Upper lobe of left lung (tissue), 6 donors: ENCODE data around the gene CD96. TPM values are rescaled to one million over a fixed set of nuclear protein-coding genes. Genes with fewer than 3 reads are reported as not detected.
A peak's percentile ranks its signal among the peaks of the same experiment; 100 is the strongest.
"Not testable (repeated sequence)": the region's sequence is repeated elsewhere in the genome, so short reads cannot be mapped to it uniquely, and the experiment has no call there.

ENCODE experiments used
- ATAC-seq, 2 donors: fragments of 200-7000 bp; cut with Tn5 transposase; one replicate each; pipeline ENCODE4 v1.9.1; 2022; ENCODE audit warnings: mild to moderate bottlenecking in 2 of 2, moderate library complexity in 2 of 2; ENCODE audit not compliant: low FRiP score in 2 of 2
- DNase-seq, 2 donors: peaks; one replicate each; pipeline ENCODE4 v3.0.0-alpha.2; 2019 to 2020
- H3K27ac ChIP-seq, 4 donors: fragments of 200-600 bp; sonication (generic); one replicate each; pipeline ENCODE4 v1.5.1; 2016 to 2019
- H3K27me3 ChIP-seq, 4 donors: fragments of 200-600 bp; sonication (generic); one replicate each; pipeline ENCODE4 v1.5.1; 2017 to 2019
- H3K36me3 ChIP-seq, 4 donors: fragments of 200-600 bp; sonication (generic); one replicate each; pipeline ENCODE4 v1.5.1; 2016 to 2019
- H3K4me1 ChIP-seq, 4 donors: fragments of 200-600 bp; sonication (generic); one replicate each; pipeline ENCODE4 v1.5.1; 2018 to 2019
- H3K4me3 ChIP-seq, 4 donors: fragments of 200-600 bp; sonication (generic); one replicate each; pipeline ENCODE4 v1.5.1; 2017 to 2019; ENCODE audit warnings: mild to moderate bottlenecking in 2 of 4, moderate library complexity in 1 of 4
- H3K9me3 ChIP-seq, 4 donors: fragments of 200-600 bp; sonication (generic); one replicate each; pipeline ENCODE4 v1.5.1; 2018 to 2019
- EP300 ChIP-seq, 4 donors: sonication (generic); formaldehyde crosslinking; IDR thresholded peaks; one replicate each; pipeline ENCODE4 v1.5.1; 2017; ENCODE audit warnings: antibody characterized with exemption in 4 of 4, control low read depth in 2 of 4
- POLR2A ChIP-seq, 4 donors: fragments of 450-650 bp; IDR thresholded peaks; one replicate each; pipeline ENCODE4 v1.5.1; 2016 to 2017; ENCODE audit warnings: antibody characterized with exemption in 4 of 4, mild to moderate bottlenecking in 2 of 4
- POLR2AphosphoS5 ChIP-seq, 2 donors: sonication (generic); formaldehyde crosslinking; IDR thresholded peaks; one replicate each; pipeline ENCODE4 v1.5.1; 2017; ENCODE audit warnings: antibody characterized with exemption in 2 of 2
- WGBS, 2 donors: methylation state at CpG; one replicate each; pipeline ENCODE4 v1.1.5; 2017 to 2018; 5-methylcytosine and 5-hydroxymethylcytosine counted together
- total RNA-seq, 6 donors: library from RNA; depleted of rRNA in 4 of 6; stranded (reverse); fragments of >200 nt in 4 of 6; gene quantifications; one replicate each; pipeline versions ENCODE4 v1.1.0 to v1.2.1, GENCODE V29; 2016 to 2021
- TF ChIP-seq, protein P1 (sequence below), 6 experiments: fragments of 450-650 bp in 4 of 6; fragments of 200-600 bp in 2 of 6; sonication (generic) in 2 of 6; IDR thresholded peaks; one replicate each; pipeline ENCODE4 v1.5.1; 2016 to 2019; ENCODE audit warnings: antibody characterized with exemption in 6 of 6
- donor health status: DM: no; HTN: no; CAD: no; lungs with moderate emphysema.
- donor health status: DM: no; HTN: yes; CAD: no; lungs with severe emphysema.

Gene CD96
- total RNA-seq, 6 donors from 2014 or later = 2.4 to 18.2 (median 4.4) TPM

DNA sequence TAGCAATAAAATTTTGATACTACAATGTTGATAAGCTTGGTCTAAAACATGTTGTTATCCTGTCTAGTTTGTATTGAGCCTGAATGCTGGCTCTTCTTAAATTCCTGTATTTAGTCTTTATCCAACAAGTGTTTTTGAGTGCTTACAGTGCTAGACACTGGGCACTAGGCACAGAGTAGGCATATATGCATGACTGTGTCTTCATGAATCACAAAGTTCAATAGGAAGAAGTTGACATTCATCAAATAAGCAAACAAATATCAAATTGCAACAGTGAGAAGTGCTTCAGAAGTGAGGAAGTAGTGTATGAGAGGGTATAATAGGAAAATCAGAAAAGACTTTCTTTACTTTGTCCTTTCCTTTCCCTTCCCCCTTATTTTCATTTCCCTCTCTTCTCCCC is 6.8 kb downstream of the CD96 start:
- peaks cover 0 to 13% (median 6%) of the 10 kb centered on the region in 4 donors for H3K4me1 ChIP-seq
- DNase-seq = no peak
- H3K27me3 ChIP-seq = no peaks in the 10 kb centered on the region
- H3K27ac ChIP-seq = peak overlapping the region in 1 of 4 donors; percentile 19
- no peaks in the 10 kb centered on the region for H3K9me3 ChIP-seq
- no peaks in the 10 kb centered on the region for H3K36me3 ChIP-seq
- no peak overlapping the region for H3K4me3 ChIP-seq
- peak; percentile 23 to 43 for ATAC-seq
- TF ChIP-seq POLR2AphosphoS5 (IDR thresholded peaks at IDR 0.05) (no peak), POLR2A (IDR thresholded peaks at IDR 0.05) (no peak)

DNA sequence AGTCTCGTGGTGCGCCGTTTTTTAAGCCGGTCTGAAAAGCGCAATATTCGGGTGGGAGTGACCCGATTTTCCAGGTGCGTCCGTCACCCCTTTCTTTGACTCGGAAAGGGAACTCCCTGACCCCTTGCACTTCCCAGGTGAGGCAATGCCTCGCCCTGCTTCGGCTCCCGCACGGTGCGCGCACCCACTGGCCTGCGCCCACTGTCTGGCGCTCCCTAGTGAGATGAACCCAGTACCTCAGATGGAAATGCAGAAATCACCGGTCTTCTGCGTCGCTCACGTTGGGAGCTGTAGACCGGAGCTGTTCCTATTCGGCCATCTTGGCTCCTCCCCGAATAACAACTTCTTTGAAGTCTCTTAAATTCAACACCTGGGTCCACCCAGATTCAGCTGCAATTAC is 19.9 kb downstream of the CD96 start:
- H3K9me3 ChIP-seq, H3K4me3 ChIP-seq, H3K27ac ChIP-seq, H3K27me3 ChIP-seq, ATAC-seq, H3K36me3 ChIP-seq, H3K4me1 ChIP-seq: not testable (repeated sequence)
- peak in 1 of 2 donors; percentile 33 for DNase-seq
- WGBS, 2 donors = 93 to 99% methylated on average over 15 to 18 of the region's 25 CpGs

DNA sequence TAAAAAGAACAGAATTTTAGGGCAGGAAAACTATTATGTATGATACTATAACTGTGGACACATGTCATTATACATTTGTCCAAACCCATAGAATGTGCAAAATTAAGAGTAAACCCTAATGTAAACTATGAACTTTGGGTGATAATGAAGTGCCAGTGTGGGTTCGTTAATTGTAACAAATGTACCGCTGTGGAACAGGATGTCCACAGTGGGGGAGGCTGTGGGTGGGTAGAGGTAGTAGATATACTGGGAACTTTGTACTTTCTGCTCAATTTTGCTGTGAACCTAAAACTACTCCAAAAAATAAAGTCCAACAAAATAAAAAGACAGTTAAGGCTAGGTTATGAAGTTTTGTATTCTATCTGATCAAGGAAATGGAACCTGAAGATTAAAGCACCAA is 24.8 kb downstream of the CD96 start:
- WGBS, 2 donors = 54 to 62% methylated on average over 2 of the region's 2 CpGs
- TF ChIP-seq EP300 (IDR thresholded peaks at IDR 0.05) (no peak), POLR2AphosphoS5 (IDR thresholded peaks at IDR 0.05) (no peak), POLR2A (IDR thresholded peaks at IDR 0.05) (no peak)
- TF ChIP-seq, protein P1, sequence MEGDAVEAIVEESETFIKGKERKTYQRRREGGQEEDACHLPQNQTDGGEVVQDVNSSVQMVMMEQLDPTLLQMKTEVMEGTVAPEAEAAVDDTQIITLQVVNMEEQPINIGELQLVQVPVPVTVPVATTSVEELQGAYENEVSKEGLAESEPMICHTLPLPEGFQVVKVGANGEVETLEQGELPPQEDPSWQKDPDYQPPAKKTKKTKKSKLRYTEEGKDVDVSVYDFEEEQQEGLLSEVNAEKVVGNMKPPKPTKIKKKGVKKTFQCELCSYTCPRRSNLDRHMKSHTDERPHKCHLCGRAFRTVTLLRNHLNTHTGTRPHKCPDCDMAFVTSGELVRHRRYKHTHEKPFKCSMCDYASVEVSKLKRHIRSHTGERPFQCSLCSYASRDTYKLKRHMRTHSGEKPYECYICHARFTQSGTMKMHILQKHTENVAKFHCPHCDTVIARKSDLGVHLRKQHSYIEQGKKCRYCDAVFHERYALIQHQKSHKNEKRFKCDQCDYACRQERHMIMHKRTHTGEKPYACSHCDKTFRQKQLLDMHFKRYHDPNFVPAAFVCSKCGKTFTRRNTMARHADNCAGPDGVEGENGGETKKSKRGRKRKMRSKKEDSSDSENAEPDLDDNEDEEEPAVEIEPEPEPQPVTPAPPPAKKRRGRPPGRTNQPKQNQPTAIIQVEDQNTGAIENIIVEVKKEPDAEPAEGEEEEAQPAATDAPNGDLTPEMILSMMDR (IDR thresholded peaks at IDR 0.05) = no peak

DNA sequence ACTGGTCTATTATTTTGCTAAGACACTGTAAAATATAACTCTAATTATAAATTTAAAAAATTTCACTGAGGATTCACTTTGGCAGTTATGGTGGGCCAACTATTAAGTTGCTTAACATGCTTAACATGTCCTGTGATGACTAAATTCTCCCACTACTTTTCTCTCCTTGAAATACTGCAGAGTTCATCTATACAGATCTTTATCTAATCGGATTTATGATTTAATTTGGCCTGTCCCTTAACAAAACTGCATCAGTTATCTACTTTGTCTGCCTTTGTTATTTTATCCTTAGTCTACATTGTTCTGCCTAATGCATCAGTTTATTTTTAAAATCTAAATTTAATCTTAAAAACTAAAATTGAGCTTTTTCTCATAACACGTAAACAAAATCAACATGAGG is 26.4 kb downstream of the CD96 start:
- no peaks in the 10 kb centered on the region for H3K9me3 ChIP-seq
- TF ChIP-seq, protein P1 (IDR thresholded peaks at IDR 0.05) = no peak
- TF ChIP-seq POLR2AphosphoS5 (IDR thresholded peaks at IDR 0.05) (no peak), EP300 (IDR thresholded peaks at IDR 0.05) (no peak), POLR2A (IDR thresholded peaks at IDR 0.05) (no peak)
- H3K4me1 ChIP-seq = no peaks in the 10 kb centered on the region
- no peaks in the 10 kb centered on the region for H3K27me3 ChIP-seq
- no peak for ATAC-seq
- H3K36me3 ChIP-seq = no peaks in the 10 kb centered on the region
- no peak overlapping the region for H3K27ac ChIP-seq
- WGBS, 2 donors = 91 to 92% methylated on average over 2 of the region's 2 CpGs
- H3K4me3 ChIP-seq = no peak overlapping the region
- DNase-seq = no peak

More for the DNA sequence above, 24.8 kb downstream of the CD96 start:
- no peaks in the 10 kb centered on the region for H3K27me3 ChIP-seq
- H3K4me3 ChIP-seq = no peak overlapping the region
- no peaks in the 10 kb centered on the region for H3K36me3 ChIP-seq
- H3K9me3 ChIP-seq = no peaks in the 10 kb centered on the region
- ATAC-seq (no peak), DNase-seq (no peak)
- no peaks in the 10 kb centered on the region for H3K4me1 ChIP-seq
- no peak overlapping the region for H3K27ac ChIP-seq

DNA sequence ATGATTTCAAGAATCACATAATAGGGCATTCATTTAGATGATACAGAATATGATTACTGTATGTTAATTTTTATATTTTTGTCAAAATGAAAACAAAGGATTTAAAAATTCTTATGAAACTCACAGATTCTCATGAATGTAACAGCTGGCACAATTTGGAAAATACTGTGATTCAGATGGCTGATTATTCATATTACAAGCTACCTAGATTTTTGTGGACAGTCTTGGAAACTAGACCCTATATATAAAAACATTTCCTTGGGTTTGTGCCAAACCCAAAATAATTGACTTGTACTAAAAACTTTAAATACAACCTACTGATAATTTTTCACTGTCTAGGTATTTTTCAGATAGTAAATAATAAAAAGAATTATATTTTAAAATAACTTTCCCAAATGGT is 26.9 kb downstream of the CD96 start:
- ATAC-seq = no peak
- H3K36me3 ChIP-seq = no peaks in the 10 kb centered on the region
- no peak overlapping the region for H3K27ac ChIP-seq
- no peak overlapping the region for H3K4me3 ChIP-seq
- H3K4me1 ChIP-seq = no peaks in the 10 kb centered on the region
- TF ChIP-seq POLR2A (IDR thresholded peaks at IDR 0.05) (no peak), POLR2AphosphoS5 (IDR thresholded peaks at IDR 0.05) (no peak), EP300 (IDR thresholded peaks at IDR 0.05) (no peak)
- TF ChIP-seq, protein P1 (IDR thresholded peaks at IDR 0.05) = no peak
- no peaks in the 10 kb centered on the region for H3K27me3 ChIP-seq
- no peak for DNase-seq
- no peaks in the 10 kb centered on the region for H3K9me3 ChIP-seq

DNA sequence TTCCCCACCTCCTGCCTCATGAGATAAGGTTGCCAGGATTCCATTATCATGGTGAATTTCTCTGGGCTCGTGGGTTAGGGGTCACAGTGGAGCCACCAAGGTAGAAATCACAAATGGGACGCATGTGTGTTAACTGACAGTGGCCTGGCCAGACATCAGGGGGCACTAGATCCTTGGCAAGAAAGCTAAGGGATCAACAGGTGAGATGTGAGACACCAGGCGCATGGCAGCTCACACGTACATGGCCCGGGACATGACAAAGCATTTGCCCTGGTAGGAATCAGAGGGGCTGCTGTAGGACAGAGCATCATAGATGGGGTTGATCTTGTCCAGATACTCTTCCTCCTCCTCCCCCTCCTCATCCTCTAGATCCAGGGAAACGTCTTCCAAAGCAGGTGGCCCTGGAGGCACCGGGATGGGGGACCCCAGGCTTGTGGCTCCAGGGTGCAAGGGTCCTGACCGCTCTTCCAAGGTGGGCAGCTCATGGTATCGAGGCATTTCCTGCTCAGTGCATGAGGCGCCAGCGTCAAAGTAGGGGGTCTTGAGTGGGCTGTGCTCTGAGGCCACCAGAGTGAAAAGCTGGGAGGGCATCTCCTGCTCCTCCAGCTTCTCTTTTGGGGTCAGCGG is 28.5 kb downstream of the CD96 start:
- DNase-seq (no peak), ATAC-seq (peak in 1 of 2 donors; percentile 59)
- H3K36me3 ChIP-seq = no peaks in the 10 kb centered on the region
- 88 to 96% methylated on average over 10 to 12 of the region's 12 CpGs for WGBS, 2 donors
- no peaks in the 10 kb centered on the region for H3K27me3 ChIP-seq
- no peaks in the 10 kb centered on the region for H3K9me3 ChIP-seq
- TF ChIP-seq POLR2A (IDR thresholded peaks at IDR 0.05) (no peak), POLR2AphosphoS5 (IDR thresholded peaks at IDR 0.05) (no peak), EP300 (IDR thresholded peaks at IDR 0.05) (no peak)
- TF ChIP-seq, protein P1 (IDR thresholded peaks at IDR 0.05) = no peak
- H3K27ac ChIP-seq = no peak overlapping the region
- no peaks in the 10 kb centered on the region for H3K4me1 ChIP-seq
- H3K4me3 ChIP-seq = no peak overlapping the region
